HG02885 (cell line): ENCODE data around the gene CCAR1.
"Not testable (repeated sequence)": the region's sequence is repeated elsewhere in the genome, so short reads cannot be mapped to it uniquely, and the experiment has no call there.

Source experiments
- ATAC-seq: cut with Tn5 transposase; IDR thresholded peaks from one replicate; pipeline ENCODE4 v1.9.1; 2021; ENCODE audit warnings: mild to moderate bottlenecking; ENCODE audit not compliant: unreplicated experiment, poor library complexity

The CCAR1 gene, protein sequence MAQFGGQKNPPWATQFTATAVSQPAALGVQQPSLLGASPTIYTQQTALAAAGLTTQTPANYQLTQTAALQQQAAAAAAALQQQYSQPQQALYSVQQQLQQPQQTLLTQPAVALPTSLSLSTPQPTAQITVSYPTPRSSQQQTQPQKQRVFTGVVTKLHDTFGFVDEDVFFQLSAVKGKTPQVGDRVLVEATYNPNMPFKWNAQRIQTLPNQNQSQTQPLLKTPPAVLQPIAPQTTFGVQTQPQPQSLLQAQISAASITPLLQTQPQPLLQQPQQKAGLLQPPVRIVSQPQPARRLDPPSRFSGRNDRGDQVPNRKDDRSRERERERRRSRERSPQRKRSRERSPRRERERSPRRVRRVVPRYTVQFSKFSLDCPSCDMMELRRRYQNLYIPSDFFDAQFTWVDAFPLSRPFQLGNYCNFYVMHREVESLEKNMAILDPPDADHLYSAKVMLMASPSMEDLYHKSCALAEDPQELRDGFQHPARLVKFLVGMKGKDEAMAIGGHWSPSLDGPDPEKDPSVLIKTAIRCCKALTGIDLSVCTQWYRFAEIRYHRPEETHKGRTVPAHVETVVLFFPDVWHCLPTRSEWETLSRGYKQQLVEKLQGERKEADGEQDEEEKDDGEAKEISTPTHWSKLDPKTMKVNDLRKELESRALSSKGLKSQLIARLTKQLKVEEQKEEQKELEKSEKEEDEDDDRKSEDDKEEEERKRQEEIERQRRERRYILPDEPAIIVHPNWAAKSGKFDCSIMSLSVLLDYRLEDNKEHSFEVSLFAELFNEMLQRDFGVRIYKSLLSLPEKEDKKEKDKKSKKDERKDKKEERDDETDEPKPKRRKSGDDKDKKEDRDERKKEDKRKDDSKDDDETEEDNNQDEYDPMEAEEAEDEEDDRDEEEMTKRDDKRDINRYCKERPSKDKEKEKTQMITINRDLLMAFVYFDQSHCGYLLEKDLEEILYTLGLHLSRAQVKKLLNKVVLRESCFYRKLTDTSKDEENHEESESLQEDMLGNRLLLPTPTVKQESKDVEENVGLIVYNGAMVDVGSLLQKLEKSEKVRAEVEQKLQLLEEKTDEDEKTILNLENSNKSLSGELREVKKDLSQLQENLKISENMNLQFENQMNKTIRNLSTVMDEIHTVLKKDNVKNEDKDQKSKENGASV

DNA sequence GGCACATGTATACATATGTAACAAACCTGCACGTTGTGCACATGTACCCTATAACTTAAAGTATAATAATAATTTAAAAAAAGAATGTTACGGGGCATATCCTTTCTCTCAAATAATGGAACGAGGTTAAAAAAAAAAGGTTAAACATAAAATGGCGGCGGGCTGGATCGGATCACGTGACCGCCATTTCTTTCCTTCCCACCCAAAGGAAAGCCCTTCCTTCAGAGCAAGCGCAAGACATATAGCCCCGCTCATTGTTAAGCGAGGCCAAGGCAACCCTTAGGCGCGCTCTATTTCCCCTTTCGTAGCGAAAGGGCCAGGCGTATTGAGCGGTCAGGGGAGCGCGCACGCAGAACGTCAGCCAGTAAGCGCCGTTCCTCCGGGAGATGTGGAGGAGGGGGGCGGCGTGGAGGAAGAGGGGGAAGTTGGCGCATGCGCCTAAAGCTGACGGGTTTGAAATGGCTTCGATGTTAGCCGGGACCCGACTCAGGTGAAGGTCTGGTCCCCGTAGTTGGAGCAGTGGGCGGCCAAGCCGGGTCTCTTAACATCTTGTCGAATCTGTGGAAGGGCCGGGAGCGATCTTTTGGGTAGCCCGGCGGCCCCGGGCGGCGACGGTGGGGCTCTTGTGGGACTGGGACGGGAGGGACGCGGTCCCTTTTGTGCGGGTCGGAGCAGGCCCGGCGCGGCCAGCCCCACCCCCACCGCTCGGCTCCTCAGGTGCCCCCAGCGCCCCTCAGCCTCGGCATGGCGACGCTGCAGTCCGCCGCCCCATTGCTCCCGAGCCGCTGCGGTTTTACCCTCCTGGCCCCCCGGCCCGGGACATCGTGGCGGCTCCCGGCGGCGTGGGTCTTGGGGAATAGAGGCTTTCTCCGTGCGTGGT lies at the start of gene CCAR1:
TSS of gene CCAR1 (plus strand) at position 447 of the 880 bp plus-strand sequence. CDS start 1,266 bp downstream, outside the sequence.
- ATAC-seq, result peak; percentile 100

DNA sequence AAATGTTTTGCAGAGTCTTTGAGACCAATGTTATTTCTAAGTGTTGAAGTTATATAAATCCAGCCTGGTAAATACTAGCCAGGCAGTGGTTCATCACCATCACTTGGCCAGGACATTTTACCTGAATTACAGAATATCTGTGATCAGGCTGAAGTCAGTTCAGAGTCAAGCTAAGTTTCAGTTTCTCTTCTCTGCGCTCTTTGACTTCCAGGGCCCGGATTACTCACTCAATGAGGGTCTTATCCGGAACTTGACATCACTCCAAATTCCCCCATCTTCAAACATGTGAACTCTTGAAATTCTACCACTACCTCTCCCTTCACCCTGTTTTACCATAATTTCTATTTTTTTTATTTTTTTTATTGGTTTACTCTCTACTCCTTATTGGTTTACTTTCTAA lies 36.6 kb upstream of the CCAR1 start:
- peak; percentile 84 for ATAC-seq

DNA sequence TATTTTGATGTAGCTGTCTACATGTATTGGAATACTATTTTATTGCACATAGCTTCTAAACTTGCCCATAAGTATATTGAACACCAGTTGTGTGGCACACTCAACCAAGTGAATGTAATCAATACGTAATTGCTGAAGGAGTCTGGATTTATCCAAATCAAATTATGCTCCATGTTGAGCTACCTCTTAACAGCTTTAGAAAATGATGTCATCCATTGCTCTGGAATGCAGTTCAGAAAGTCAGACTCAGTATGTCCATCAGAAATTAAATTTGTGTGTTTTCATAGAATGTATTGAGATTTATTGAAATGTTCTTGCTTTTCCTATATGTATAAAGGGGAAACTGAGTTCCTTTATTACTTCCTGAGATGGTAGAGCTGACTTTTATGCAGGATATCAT lies 25.0 kb upstream of the CCAR1 start:
- ATAC-seq, result no peak

DNA sequence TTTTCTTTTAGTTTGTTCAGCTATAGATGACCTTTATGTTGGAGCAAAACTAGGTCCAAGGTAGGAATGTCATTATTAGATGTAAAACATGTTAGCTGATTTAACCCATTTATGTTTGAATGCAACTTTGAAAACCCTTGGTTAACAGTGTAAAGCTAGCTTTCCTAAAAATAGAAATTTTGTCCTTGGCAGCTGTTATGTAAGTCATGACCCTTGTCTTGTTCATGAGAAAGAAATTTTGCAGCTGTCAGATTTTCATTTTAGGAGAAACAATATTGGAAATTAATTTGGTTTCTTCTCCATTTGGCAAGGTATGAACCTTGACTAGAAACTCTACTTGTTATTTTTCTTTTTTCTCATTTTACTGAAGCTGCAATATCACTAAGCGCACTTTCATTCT lies 23.9 kb upstream of the CCAR1 start:
- ATAC-seq, result no peak

DNA sequence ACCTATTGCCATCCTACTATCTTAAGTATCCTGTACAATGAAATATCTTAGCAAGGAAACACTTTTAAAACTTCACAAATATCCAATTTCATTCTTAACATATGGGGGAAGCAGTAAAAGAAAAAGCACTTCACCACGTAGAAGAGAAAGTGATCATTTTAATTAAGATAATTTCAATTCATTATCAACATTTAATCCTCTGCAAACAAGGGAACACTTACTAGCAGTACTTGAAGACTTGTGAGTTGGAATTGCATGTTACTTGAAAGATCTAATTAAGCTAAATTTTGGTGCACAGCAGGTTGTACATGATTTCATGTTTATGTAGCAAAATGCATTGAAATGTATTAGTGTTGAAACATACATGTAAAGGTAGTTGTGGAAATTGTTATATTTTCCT lies 20.8 kb upstream of the CCAR1 start:
- ATAC-seq, result no peak

DNA sequence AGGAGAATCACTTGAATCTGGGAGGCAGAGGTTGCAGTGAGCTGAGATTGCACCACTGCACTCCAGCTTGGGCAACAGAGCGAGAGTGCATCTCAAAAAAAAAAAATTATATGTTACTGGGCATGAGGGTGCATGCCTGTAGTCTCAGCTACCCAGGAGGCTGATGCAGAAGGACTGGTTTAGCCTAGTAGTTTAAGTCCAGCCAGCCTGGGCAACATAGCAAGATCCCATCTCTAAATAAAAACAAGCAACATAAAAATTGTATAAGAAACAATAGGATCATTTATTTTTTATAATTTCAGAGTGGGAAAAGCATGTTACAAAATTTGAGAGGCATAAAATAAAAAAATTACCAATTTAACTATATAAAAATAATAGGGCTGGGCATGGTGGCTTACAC lies 15.5 kb upstream of the CCAR1 start:
- no peak for ATAC-seq

DNA sequence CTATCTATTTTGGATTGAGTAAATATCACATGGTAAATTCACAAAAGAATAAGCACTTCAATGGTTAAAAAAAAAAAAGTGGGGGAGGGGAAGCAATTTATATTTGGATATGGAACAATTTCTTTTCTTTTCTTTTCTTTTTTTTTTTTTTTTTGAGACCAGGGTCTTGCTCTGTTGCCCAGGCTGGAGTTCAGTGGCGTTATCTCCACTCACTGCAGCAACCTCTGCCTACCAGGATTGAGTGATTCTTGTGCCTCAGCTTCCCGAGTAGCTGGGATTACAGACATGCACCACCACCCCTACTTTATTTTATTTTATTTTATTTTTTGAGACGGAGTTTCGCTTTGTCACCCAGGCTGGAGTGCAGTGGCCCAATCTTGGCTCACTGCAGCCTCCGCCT lies 12.1 kb upstream of the CCAR1 start:
- not testable (repeated sequence) for ATAC-seq

DNA sequence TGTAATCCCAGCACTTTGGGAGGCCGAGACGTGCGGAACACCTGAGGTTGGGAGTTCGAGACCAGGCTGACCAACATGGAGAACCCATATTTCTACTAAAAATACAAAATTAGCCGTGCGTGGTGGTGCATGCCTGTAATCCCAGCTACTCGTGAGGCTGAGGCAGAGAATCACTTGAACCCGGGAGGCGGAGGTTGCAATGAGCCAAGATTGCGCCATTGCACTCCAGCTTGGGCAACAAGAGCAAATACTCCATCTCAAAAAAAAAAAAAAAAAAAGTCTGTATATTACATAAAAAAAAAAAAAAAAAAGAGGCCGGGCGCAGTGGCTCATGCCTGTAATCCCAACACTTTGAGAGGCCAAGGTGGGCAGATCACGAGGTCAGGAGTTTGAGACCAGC lies 8.0 kb upstream of the CCAR1 start:
- not testable (repeated sequence) for ATAC-seq

DNA sequence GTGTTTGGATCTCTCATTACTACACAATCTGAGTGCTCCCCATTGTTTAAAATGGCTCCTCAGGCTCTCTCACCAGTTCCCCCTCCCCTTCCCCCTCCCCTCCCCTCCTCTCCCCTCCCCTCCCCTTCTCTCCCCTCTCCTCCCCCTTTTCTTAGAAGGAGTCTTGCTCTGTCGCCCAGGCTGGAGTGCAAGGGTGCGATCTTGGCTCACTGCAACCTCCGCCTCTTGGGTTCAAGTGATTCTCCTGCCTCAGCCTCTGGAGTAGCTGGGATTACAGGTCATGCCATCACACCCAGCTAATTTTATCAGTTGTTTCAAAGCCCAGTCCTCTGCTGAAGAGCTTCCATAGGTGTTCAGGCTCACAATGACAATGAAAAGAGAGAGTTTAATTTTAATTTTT lies 3.6 kb upstream of the CCAR1 start:
- no peak for ATAC-seq

DNA sequence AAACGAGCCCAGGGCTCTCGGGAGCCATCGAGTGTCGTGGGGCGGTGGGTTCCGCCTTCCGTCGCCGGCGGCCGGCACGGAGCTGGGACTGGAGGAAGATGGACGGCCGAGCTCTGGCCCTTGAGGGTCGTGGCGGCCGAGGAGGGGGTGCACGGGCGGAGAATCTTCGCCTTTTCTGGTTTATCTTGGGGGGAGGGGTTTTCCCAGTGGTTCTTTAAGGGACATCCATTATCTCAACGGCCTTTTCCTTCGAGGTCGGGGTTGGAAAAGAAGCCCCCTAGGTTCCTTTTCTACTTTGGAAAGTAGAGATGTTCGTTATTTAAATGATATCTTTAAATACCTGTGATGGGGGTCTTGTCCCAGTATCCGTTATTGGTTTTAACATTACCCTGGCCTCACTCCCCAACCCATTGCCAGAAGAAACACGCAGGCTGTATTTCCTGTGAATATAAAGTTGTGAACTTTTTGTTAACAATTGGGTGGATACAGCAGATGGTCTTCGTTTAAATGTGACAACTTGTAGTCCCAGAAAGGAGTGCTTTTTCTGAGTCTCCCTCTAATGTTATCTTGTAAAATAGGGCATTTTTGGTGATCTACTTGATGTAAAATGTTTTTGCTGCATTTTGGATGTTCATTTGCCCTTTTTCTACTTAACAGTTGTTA lies 765 bp downstream of the CCAR1 start:
- ATAC-seq, result no peak

DNA sequence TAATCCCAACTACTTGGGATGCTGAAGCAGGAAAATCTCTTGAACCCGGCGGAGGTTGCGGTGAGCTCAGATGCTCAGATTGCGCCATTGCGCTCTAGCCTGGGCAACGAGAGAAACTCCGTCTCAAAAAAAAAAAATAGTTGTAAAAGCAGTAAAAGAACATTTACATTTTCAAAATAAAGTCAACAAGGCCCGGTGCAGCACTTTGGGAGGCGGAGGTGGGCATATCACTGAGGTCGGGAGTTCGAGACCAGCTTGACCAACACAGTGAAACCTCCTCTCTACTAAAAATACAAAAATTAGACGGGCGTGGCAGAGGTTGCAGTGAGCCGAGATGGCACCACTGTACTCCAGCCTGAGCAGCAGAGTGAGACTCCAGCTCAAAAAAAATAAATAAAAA lies 4.0 kb downstream of the CCAR1 start:
- no peak for ATAC-seq

DNA sequence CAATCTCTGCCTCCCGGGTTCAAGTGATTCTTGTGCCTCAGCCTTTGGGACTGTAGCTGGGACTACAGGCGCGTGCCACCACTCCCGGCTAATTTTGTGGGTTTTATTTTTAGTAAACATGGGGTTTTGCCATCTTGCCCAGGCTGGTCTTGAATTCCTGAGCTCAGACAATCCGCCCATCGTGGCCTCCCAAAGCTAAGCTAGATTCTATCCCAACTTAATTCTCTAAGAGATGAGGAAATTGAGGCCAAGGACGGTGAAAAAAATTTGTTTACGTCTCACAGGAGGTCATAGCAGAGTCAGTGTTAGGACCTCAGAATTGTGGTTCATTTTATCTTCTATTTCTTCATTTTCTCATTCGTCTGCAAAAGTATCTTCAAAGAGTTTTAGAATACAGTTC lies 6.1 kb downstream of the CCAR1 start:
- ATAC-seq, result no peak

DNA sequence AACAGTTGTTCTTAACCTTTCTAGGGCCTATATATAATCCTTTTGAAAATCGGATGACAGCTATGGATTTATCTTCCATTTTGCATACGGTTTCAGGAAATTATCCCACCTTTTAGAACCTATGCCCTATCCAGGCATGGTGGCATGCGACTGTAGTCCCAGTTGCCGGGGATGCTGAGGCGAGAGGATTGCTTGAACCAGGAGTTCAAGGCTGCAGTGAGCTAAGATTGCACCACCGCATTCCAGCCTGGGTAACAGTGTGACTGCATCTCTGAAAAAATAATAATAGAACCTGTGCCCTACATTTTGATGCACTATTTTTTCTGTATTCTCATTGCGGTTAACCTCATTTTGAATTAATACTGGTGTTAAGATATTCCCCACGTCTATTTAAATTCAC lies 11.6 kb downstream of the CCAR1 start:
- ATAC-seq, result no peak

DNA sequence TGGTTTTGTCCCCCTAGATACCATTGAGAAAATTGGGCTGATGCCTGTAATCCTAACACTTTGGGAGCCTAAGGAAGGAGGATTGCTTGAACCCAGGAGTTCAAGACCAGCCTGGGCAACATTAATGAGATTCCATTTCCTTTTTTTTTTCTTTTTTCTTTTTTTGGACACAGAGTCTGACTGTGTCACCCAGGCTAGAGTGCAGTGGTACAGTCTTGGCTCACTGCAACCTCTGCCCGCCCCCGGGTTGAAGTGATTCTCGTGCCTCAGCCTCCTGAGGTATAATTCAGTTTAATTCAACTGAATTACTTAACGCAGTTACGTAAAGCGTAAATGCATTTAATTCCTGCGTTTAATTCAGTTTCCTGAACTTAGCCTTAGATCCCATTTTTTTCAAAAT lies 13.3 kb downstream of the CCAR1 start:
- no peak for ATAC-seq

DNA sequence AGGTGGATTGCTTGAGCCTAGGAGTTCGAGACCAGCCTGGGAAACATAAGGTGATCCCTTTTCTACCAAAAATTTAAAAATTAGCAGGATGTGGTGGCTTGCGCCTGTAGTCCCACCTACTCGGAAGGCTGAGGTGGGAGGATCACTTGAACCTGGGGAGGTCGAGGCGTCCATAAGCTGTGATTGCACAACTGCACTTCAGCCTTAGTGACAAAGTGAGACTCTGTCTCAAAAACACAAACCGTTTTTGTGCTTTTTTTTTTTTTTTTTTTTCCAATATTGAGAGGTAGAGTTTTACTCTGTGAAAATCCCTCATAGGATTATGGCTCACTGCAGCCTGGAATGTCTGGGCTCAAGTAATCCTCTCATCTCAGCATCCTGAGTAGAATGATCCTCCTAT lies 14.1 kb downstream of the CCAR1 start:
- no peak for ATAC-seq

DNA sequence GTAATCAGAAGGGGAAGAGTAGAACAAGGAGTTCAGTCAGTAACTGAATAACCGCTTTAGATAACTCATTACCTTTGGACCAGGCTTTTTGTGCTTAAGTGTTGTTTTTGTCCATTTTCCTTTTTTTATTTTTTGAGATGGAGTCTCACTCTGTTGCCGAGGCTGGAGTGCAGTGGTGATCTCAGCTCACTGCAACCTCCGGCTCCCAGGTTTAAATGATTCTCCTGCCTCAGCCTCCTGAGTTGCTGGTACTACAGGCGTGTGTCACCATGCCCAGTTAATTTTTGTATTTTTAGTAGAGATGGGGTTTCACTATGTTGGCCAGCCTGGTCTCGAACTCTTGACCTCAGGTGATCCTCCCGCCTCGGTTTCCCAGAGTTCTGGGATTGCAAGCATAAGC lies 14.7 kb downstream of the CCAR1 start:
- not testable (repeated sequence) for ATAC-seq

DNA sequence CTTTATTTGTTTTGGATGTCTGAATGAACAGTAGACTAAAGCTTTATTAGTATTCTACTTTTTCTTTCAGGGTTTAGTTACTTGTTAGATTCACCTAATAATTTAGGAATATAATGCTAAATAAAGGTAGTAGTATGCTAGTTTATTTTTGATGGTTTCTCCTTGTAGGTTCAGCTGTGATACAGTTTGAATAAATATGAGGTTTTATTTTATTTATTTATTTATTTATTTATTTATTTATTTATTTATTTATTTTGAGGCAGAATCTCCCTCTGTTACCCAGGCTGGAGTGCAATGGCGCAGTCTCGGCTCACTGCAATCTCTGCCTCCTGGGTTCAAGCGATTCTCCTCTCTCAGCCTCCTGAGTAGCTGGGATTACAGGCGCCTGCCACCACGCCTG lies 19.6 kb downstream of the CCAR1 start:
- ATAC-seq, result not testable (repeated sequence)

DNA sequence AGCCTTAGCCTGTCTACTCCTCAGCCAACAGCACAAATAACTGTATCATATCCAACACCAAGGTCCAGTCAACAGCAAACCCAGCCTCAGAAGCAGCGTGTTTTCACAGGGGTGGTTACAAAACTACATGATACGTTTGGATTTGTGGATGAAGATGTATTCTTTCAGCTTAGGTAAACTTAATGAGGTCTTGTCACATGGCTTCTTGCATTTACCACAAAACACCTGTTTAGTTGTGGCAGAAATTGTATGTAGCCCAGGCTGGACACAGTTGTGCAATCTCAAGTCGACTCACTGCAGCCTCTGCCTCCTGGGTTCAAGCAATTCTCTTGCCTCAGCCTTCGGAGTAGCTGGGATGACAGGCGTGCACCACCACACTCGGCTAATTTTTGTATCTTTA lies 21.4 kb downstream of the CCAR1 start:
- no peak for ATAC-seq

DNA sequence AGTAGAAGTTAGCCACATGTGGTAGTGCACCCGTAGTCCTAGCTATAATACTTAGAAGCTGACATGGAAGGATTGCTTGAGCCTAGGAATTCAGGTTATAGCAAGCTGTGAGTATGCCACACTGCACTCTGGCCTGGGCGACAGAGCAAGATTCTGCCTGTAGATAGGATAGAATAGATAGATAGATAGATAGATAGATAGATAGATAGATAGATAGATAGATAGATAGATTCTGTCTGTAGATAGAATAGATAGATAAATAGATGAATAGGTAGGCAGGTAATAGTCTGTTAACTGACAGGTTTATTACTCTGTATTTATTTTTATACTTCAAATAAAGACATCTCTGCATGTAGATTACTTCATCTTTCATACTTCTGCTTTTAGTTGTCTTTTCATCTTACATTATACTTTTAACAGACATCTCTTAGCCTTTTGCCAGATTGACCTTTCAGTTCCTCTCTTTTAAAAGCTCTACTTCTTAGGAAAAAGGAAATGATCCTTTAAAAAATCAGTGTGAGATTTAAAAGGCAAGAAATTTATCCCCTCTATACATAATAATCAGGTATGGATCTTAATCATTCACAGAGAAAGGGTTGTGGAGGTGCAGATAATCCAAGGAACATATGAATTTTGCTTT lies 31.8 kb downstream of the CCAR1 start:
- ATAC-seq, result no peak
